K562 treated with DMSO at 1 percent for 12 hours (cell line): ENCODE measurements around the gene NEMF. TPM values are rescaled to one million over a fixed set of nuclear protein-coding genes. Genes with fewer than 3 reads are reported as not detected.

Source experiments
- total RNA-seq: library from RNA; unstranded; fragments of 300-600 nt; gene quantifications from 2 replicates; pipeline ENCODE4 v1.2.3, GENCODE V29; 2022; ENCODE audit not compliant: insufficient read depth

Gene NEMF
- 14.0 and 32.4 TPM in 2 replicates for total RNA-seq

GRCh38 chr14:49852301-49853157 is at the start of gene NEMF:
Gene NEMF, minus strand, starts transcription at chr14:49852788. Its CDS starts 35 bp downstream, at chr14:49852753.

GRCh38 chr14:49892636-49893308 is 40.2 kb upstream of the NEMF start, which contains the start of gene ARF6:
Gene ARF6, plus strand, starts transcription at chr14:49893082. Its CDS starts 655 bp downstream, at chr14:49893737.

GRCh38 chr14:49767571-49768300 is 84.9 kb downstream of the NEMF start, which contains the start of gene KLHDC2:
Gene KLHDC2, plus strand, starts transcription at chr14:49768153. Its CDS starts 316 bp downstream, at chr14:49768469.

Other genes with a start within 250 kb of the NEMF start
- 149 and 209 TPM in 2 replicates for gene RPL36AL, start 232.2 kb downstream of the NEMF start, total RNA-seq
- gene MGAT2, start 232.0 kb downstream of the NEMF start, total RNA-seq = 22.6 and 36.1 TPM in 2 replicates
- 5.5 and 8.6 TPM in 2 replicates for gene DNAAF2, start 217.5 kb downstream of the NEMF start, total RNA-seq
- 7.3 and 16.0 TPM in 2 replicates for gene POLE2, start 164.6 kb downstream of the NEMF start, total RNA-seq
- 1.1 TPM in 1 of 2 replicates, not detected in the other for gene KLHDC1, start 159.7 kb downstream of the NEMF start, total RNA-seq
- gene KLHDC2, start 84.6 kb downstream of the NEMF start, total RNA-seq = 27.5 and 50.1 TPM in 2 replicates
- gene ARF6, start 40.3 kb upstream of the NEMF start, total RNA-seq = 21.5 and 33.0 TPM in 2 replicates